Upper lobe of right lung (tissue), 1 donor: ENCODE data around the gene CC2D1B. TPM values are rescaled to one million over a fixed set of nuclear protein-coding genes. Genes with fewer than 3 reads are reported as not detected.

Experiments used
- ATAC-seq: fragments of 200-7000 bp; cut with Tn5 transposase; one replicate; pipeline ENCODE4 v1.9.1; 2020; ENCODE audit warnings: mild to moderate bottlenecking, moderate library complexity
- DNase-seq: peaks from one replicate; pipeline ENCODE4 v3.0.0-alpha.2; 2020
- H3K27ac ChIP-seq: fragments of 200-600 bp; one replicate; pipeline ENCODE4 v1.8.0; 2022
- H3K27me3 ChIP-seq: fragments of 200-600 bp; one replicate; pipeline ENCODE4 v1.8.0; 2022; ENCODE audit warnings: mild to moderate bottlenecking
- H3K36me3 ChIP-seq: fragments of 200-600 bp; one replicate; pipeline ENCODE4 v1.8.0; 2022
- H3K4me1 ChIP-seq: fragments of 200-600 bp; one replicate; pipeline ENCODE4 v1.8.0; 2022
- H3K4me3 ChIP-seq: fragments of 200-600 bp; one replicate; pipeline ENCODE4 v1.8.0; 2022; ENCODE audit warnings: mild to moderate bottlenecking
- H3K9me3 ChIP-seq: fragments of 200-600 bp; one replicate; pipeline ENCODE4 v1.8.0; 2022
- CTCF ChIP-seq: fragments of 200-600 bp; IDR thresholded peaks from one replicate; pipeline ENCODE4 v1.8.0; 2022; ENCODE audit warnings: antibody characterized with exemption
- intact Hi-C: fragments of 100-400 bp; cut with DNase I; formaldehyde crosslinking; loops from one replicate; pipeline ENCODE4 v1.11.0; 2022
- total RNA-seq: library from RNA; stranded (reverse); fragmentation: NEBNext Ultra II Directional; extraction: Animal tissue kit (Norgen Biotek cat#: 25700); gene quantifications from one replicate; pipeline ENCODE4 v1.2.1, GENCODE V29; 2021
- donor health status: DM: no; HTN: yes; CAD: no; lungs with severe emphysema.

The CC2D1B gene
- total RNA-seq, 1 donor from 2014 or later, result 52.5 TPM

GRCh38 chr1:52323731-52324130 lies 42.3 kb downstream of the CC2D1B start:
- Histone ChIP-seq H3K4me3 (no peak overlapping the region), H3K36me3 (no peaks in the 10 kb centered on the region), H3K27ac (no peak overlapping the region), H3K27me3 (no peaks in the 10 kb centered on the region), H3K4me1 (no peaks in the 10 kb centered on the region), H3K9me3 (no peaks in the 10 kb centered on the region)
- ATAC-seq, result no peak
- intact Hi-C loops, result no loop called here
- TF ChIP-seq CTCF, result no peak
- DNase-seq, result no peak

GRCh38 chr1:52321061-52321460 lies 44.9 kb downstream of the CC2D1B start:
- intact Hi-C loops, result no loop called here
- no peaks in the 10 kb centered on the region for H3K4me1 ChIP-seq
- H3K4me3 ChIP-seq, result no peak overlapping the region
- no peak overlapping the region for H3K27ac ChIP-seq
- H3K9me3 ChIP-seq, result no peaks in the 10 kb centered on the region
- no peak for ATAC-seq
- TF ChIP-seq CTCF, result no peak
- no peaks in the 10 kb centered on the region for H3K36me3 ChIP-seq
- no peaks in the 10 kb centered on the region for H3K27me3 ChIP-seq
- DNase-seq, result no peak

- Histone ChIP-seq H3K4me1 (no peaks in the 10 kb centered on the region), H3K9me3 (no peaks in the 10 kb centered on the region), H3K4me3 (no peak overlapping the region), H3K36me3 (peaks cover 10% of the 10 kb centered on the region), H3K27me3 (no peaks in the 10 kb centered on the region), H3K27ac (no peak overlapping the region)
- ATAC-seq, result peak; percentile 67
- intact Hi-C loops, result no loop called here
- no peak for DNase-seq
- TF ChIP-seq CTCF, result no peak
Measured at GRCh38 chr1:52306227-52307006, 59.6 kb downstream of the CC2D1B start.

DNA sequence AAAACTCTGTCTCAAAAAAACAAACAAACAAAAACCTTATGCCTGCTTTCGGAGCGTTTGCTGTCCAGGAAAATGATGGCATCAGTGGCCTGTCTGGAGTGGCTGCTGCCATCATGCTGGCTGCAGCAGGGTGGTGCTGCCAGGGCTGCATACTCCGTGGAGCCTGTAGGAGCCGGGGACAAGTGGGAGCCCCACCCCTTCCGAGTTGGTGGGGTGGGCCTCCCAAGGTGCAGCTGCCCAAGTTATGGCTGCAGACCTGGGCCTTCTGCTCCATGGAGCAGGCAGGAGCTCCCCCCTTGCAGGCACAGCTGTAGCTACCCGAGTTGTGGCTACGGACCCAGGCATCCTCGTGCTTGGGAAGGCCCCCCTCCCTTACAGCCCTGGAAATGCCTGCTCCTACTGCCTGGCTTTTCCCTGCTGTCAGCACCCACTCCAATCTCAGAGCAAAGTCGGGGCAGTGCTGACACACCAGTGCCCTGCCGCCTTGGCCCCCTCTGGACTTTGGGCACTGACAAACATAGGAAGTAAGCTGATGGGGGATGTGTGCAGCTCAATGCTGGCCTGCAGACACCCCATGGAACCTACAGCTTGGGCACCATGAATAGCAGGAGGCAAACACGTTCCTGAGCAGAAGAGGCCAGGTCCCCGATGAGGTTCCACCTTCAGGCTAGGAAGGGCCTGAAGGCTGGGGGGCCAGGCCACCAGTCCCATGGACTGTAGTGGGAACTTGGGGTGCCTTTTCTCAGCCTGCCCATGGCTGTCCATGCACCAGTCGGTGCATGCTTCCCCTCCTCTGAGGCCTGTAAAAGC lies 60.4 kb downstream of the CC2D1B start:
- Histone ChIP-seq H3K4me3 (no peak overlapping the region), H3K4me1 (no peaks in the 10 kb centered on the region), H3K9me3 (no peaks in the 10 kb centered on the region), H3K27ac (no peak overlapping the region), H3K36me3 (peaks cover 10% of the 10 kb centered on the region), H3K27me3 (no peaks in the 10 kb centered on the region)
- intact Hi-C loops, result no loop called here
- ATAC-seq (peak; percentile 39), DNase-seq (no peak)
- no peak for TF ChIP-seq CTCF

Other genes with a start within 250 kb of the CC2D1B start
- gene ZFYVE9, start 224.1 kb downstream of the CC2D1B start, total RNA-seq, result 23.9 TPM
- 0.43 TPM for gene ORC1, start 38.2 kb upstream of the CC2D1B start, total RNA-seq
- gene PRPF38A, start 38.4 kb upstream of the CC2D1B start, total RNA-seq, result 38.2 TPM
- 44.2 TPM for gene TUT4, start 186.9 kb upstream of the CC2D1B start, total RNA-seq
- gene GPX7, start 236.2 kb upstream of the CC2D1B start, total RNA-seq, result 6.2 TPM